ENCODE data around the gene NISCH.

GRCh38 chr3:52439426-52440248, 15.8 kb upstream of the NISCH start:
- no peak for TF ChIP-seq CTBP1 (IDR thresholded peaks at IDR 0.05; ENCODE audit: borderline replicate concordance)
- no peak for TF ChIP-seq TARDBP (IDR thresholded peaks at IDR 0.05)
- no peak for TF ChIP-seq FOXK2 (IDR thresholded peaks at IDR 0.05)
- no peak for TF ChIP-seq SP1 (IDR thresholded peaks at IDR 0.05)
- TF ChIP-seq ARNT (IDR thresholded peaks at IDR 0.05), result no peak
- TF ChIP-seq NFRKB (IDR thresholded peaks at IDR 0.05), result no peak
- TF ChIP-seq PKNOX1 (IDR thresholded peaks at IDR 0.05), result no peak
- no peak for TF ChIP-seq FOXA1 (IDR thresholded peaks at IDR 0.05)
- TF ChIP-seq SUZ12 (IDR thresholded peaks at IDR 0.05), result no peak
- TF ChIP-seq ZNF384 (IDR thresholded peaks at IDR 0.05), result no peak
- TF ChIP-seq ELF4 (IDR thresholded peaks at IDR 0.05), result no peak
- no peak for TF ChIP-seq FOXM1 (IDR thresholded peaks at IDR 0.05; ENCODE audit: borderline replicate concordance)

Data from HEK293T (cell line).